Iris pigment epithelial cell (primary cell): Measurements from ENCODE around the gene SF3B4.
"Not testable (repeated sequence)": the region's sequence is repeated elsewhere in the genome, so short reads cannot be mapped to it uniquely, and the experiment has no call there.

ENCODE experiments used
- DNase-seq: peaks from one replicate; pipeline ENCODE4 v3.0.0-alpha.2; 2011; ENCODE audit warnings: low read depth

Gene SF3B4

GRCh38 chr1:149927563-149928400 lies at the start of gene SF3B4:
Gene SF3B4 (minus strand): TSS chr1:149927803. CDS start chr1:149927759, 44 bp downstream.
- peak; percentile 96 for DNase-seq

- DNase-seq = no peak
Observed at GRCh38 chr1:149977345-149977744, 49.7 kb upstream of the SF3B4 start.

- DNase-seq = no peak
Observed at GRCh38 chr1:149972547-149972946, 44.9 kb upstream of the SF3B4 start.

- no peak for DNase-seq
Observed at GRCh38 chr1:149967646-149968045, 40.0 kb upstream of the SF3B4 start.

GRCh38 chr1:149967041-149967440 lies 39.4 kb upstream of the SF3B4 start:
- DNase-seq = peak; percentile 30

GRCh38 chr1:149966405-149966804 lies 38.8 kb upstream of the SF3B4 start:
- no peak for DNase-seq

GRCh38 chr1:149965440-149965839 lies 37.8 kb upstream of the SF3B4 start:
- DNase-seq = no peak

GRCh38 chr1:149963358-149963757 lies 35.8 kb upstream of the SF3B4 start:
- DNase-seq = no peak

GRCh38 chr1:149962736-149963135 lies 35.1 kb upstream of the SF3B4 start:
- no peak for DNase-seq

GRCh38 chr1:149962039-149962647 lies 34.5 kb upstream of the SF3B4 start:
- DNase-seq = peak; percentile 83

- DNase-seq = not testable (repeated sequence)
Observed at GRCh38 chr1:149957548-149957947, 29.9 kb upstream of the SF3B4 start.

- no peak for DNase-seq
Observed at GRCh38 chr1:149949911-149950310, 22.3 kb upstream of the SF3B4 start.

GRCh38 chr1:149945206-149945605 lies 17.6 kb upstream of the SF3B4 start:
- DNase-seq = no peak

- DNase-seq = no peak
Observed at GRCh38 chr1:149942885-149943284, 15.3 kb upstream of the SF3B4 start.

GRCh38 chr1:149942207-149942606 lies 14.6 kb upstream of the SF3B4 start:
- peak; percentile 43 for DNase-seq

- no peak for DNase-seq
Observed at GRCh38 chr1:149940427-149940826, 12.8 kb upstream of the SF3B4 start.

GRCh38 chr1:149938668-149939003 lies 11.0 kb upstream of the SF3B4 start:
- DNase-seq = not testable (repeated sequence)

GRCh38 chr1:149937759-149938158 lies 10.2 kb upstream of the SF3B4 start:
- no peak for DNase-seq

GRCh38 chr1:149936992-149937705 lies 9.5 kb upstream of the SF3B4 start:
- DNase-seq = peak; percentile 82

GRCh38 chr1:149936170-149936991 lies 8.8 kb upstream of the SF3B4 start, which contains the start of gene MTMR11:
Gene MTMR11 (minus strand): TSS chr1:149936879. CDS start chr1:149936647, 232 bp downstream.
- no peak for DNase-seq

GRCh38 chr1:149934356-149934755 lies 6.8 kb upstream of the SF3B4 start:
- no peak for DNase-seq

GRCh38 chr1:149933208-149933607 lies 5.6 kb upstream of the SF3B4 start:
- DNase-seq = no peak
